Heart right ventricle (tissue), 16 donors: ENCODE measurements around the gene TPD52L2. TPM values are rescaled to one million over a fixed set of nuclear protein-coding genes. Genes with fewer than 3 reads are reported as not detected.

Experiments used
- ATAC-seq, 8 donors: fragments of 200-7000 bp; cut with Tn5 transposase; one replicate each; pipeline ENCODE4 v1.9.1; 2020; ENCODE audit warnings: mild to moderate bottlenecking in 8 of 8, moderate library complexity in 8 of 8, moderate number of reproducible peaks in 1 of 8
- DNase-seq, 2 donors: peaks; one replicate each; pipeline ENCODE4 v3.0.0-alpha.2; 2020
- H3K27ac ChIP-seq, 10 donors: fragments of 200-600 bp; sonication (generic) in 2 of 10; one replicate each; pipeline versions ENCODE4 v1.5.0 to v1.8.0; 2020 to 2022; ENCODE audit warnings: mild to moderate bottlenecking in 3 of 10
- H3K27me3 ChIP-seq, 7 donors: fragments of 200-600 bp; one replicate each; pipeline ENCODE4 v1.8.0; 2021 to 2022; ENCODE audit warnings: mild to moderate bottlenecking in 2 of 7
- H3K36me3 ChIP-seq, 9 donors: fragments of 200-600 bp; sonication (generic) in 1 of 9; one replicate each; pipeline versions ENCODE4 v1.5.0 to v1.8.0; 2020 to 2022; ENCODE audit warnings: mild to moderate bottlenecking in 2 of 9
- H3K4me1 ChIP-seq, 9 donors: fragments of 200-600 bp; sonication (generic) in 1 of 9; one replicate each; pipeline versions ENCODE4 v1.5.0 to v1.8.0; 2020 to 2022; ENCODE audit warnings: mild to moderate bottlenecking in 4 of 9
- H3K4me3 ChIP-seq, 10 donors: fragments of 200-600 bp; sonication (generic) in 2 of 10; one replicate each; pipeline versions ENCODE4 v1.5.0 to v1.8.0; 2020 to 2022; ENCODE audit warnings: mild to moderate bottlenecking in 7 of 10, moderate library complexity in 2 of 10
- H3K9me3 ChIP-seq, 11 donors: fragments of 200-600 bp in 10 of 11; sonication (generic) in 2 of 11; one replicate each; pipeline versions ENCODE4 v1.5.0 to v1.8.0; 2013 to 2022; ENCODE audit warnings: mild to moderate bottlenecking in 2 of 11, control low read depth in 1 of 11, moderate library complexity in 1 of 11
- WGBS, 2 donors: extraction: QIAGEN DNeasy Blood & Tissue Kit; methylation state at CpG; one replicate each; pipeline ENCODE4 v1.1.7; 2013; ENCODE audit warnings: inconsistent platforms in 1 of 2; 5-methylcytosine and 5-hydroxymethylcytosine counted together
- intact Hi-C, 10 donors: fragments of 100-400 bp; cut with DNase I; formaldehyde crosslinking; loops; one replicate each; pipeline versions ENCODE4 v1.11.1 to v1.14.2; 2022
- polyA plus RNA-seq, 2 donors: library from polyadenylated mRNA; stranded (reverse); fragments of 200-250 nt; gene quantifications; one replicate each; pipeline ENCODE4 v1.2.3, GENCODE V29; 2013
- total RNA-seq, 10 donors: library from RNA; stranded (reverse); fragmentation: NEBNext Ultra II Directional in 3 of 10; extraction: Animal tissue kit (Norgen Biotek cat#: 25700) in 3 of 10; gene quantifications; one replicate each; pipeline versions ENCODE4 v1.2.1 to v1.2.4, GENCODE V29; 2021 to 2023
- TF ChIP-seq, protein P1 (sequence below), 9 donors: fragments of 200-600 bp; sonication (generic) in 2 of 9; IDR thresholded peaks; one replicate each; pipeline versions ENCODE4 v1.5.0 to v1.8.0; 2021 to 2022; ENCODE audit warnings: antibody characterized with exemption in 9 of 9, mild to moderate bottlenecking in 5 of 9, moderate library complexity in 1 of 9
- donor health status: Arrhythmogenic right ventricular cardiomyopathy.
- donor health status: ischemic (EF 13 %, LVEDD 7.1; RV severe dilation, severe dysfunction).
- donor health status: healthy with polysubstance abuse.
- donor health status: DM: no; HTN: yes; CAD: no.
- donor health status: DM: no; HTN: no; CAD: no.
- donor health status: ischemic (EF 25% LVEDD 6.9; RV normal size, moderate dysfunction).
- donor health status: ischemic (EF 25% LVEDD 5.7; RV mildly dilated, moderate dysfunction).
- donor health status: healthy.
- donor health status: DM: yes; HTN: yes; CAD: no.
- donor health status: Ischemic cardiomyopathy.
- donor health status: ischemic (EF 35%, LVEDD 5.7; RV mildly dilated, moderate dysfunction).
- donor health status: nonischemic (EF 11% LVEDD 7.7; RV severe dilation, severe dysfunction).
- donor health status: DM: yes; HTN: yes; CAD: no.
- donor health status: PGD.
- donor health status: ischemic (EF 29% LVEDD 5.4; RV normal size, mild dysfunction).
- donor health status: nonischemic (EF 23%, LVEDD 6.1; RV moderate dilation, normal function).

TPD52L2 gene
- total and polyA plus RNA-seq, 12 donors: 50.6 to 119 (median 72.8) TPM

DNA sequence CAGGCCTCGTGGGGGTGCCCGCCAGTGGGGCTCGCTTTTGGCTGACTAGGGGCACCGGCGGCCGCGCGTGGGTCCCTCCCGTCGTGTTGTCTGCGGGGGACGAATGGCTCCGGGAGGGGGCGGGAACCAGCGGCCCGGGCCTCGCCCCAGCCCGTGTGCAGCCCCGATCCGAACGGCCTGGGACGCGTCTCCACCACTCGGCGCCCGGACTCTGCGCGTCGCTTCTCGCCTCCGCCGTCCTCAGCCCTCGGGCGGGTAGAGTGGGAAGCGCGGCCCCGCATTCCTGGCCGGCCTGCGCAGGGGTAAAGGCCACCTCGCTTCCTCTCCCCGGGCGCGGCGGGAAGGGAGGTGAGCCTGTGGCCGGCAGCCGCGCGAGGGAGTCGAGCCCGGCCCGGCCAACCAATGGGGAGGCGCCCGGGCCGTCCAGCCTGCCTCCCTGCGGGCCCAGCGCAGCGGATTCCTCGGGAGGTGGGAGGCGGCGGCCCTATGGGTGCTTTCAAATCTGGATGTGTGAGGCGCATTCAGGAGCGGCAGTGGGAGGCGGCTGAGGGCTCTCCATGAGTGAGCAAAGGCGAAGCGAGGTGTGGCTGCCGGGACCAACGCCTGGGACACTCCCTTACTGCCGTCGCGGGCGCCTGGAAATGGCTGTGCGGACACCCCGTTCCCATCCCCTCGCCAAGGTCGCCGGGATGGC lies 32.9 kb upstream of the TPD52L2 start:
- H3K27me3 ChIP-seq: peaks cover 0 to 56% (median 0%) of the 10 kb centered on the region in 7 donors
- DNase-seq: peak; percentile 59 to 72
- ATAC-seq: peak; percentile 31 to 66 (median 52)
- H3K36me3 ChIP-seq: no peaks in the 10 kb centered on the region
- intact Hi-C loops: loop anchor here in 1 of 10 donors (2.0 kb wide), 1 partner anchor 27 kb away; no protein-coding TSS in a partner anchor
- H3K4me1 ChIP-seq: peaks cover 26 to 63% (median 57%) of the 10 kb centered on the region in 9 donors
- H3K9me3 ChIP-seq: no peaks in the 10 kb centered on the region
- WGBS, 2 donors: 8 to 10% methylated on average over 63 to 76 of the region's 76 CpGs
- H3K27ac ChIP-seq: peak overlapping the region; percentile 77 to 98 (median 90)
- peak overlapping the region; percentile 42 to 95 (median 67) for H3K4me3 ChIP-seq
- TF ChIP-seq, protein P1, sequence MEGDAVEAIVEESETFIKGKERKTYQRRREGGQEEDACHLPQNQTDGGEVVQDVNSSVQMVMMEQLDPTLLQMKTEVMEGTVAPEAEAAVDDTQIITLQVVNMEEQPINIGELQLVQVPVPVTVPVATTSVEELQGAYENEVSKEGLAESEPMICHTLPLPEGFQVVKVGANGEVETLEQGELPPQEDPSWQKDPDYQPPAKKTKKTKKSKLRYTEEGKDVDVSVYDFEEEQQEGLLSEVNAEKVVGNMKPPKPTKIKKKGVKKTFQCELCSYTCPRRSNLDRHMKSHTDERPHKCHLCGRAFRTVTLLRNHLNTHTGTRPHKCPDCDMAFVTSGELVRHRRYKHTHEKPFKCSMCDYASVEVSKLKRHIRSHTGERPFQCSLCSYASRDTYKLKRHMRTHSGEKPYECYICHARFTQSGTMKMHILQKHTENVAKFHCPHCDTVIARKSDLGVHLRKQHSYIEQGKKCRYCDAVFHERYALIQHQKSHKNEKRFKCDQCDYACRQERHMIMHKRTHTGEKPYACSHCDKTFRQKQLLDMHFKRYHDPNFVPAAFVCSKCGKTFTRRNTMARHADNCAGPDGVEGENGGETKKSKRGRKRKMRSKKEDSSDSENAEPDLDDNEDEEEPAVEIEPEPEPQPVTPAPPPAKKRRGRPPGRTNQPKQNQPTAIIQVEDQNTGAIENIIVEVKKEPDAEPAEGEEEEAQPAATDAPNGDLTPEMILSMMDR (IDR thresholded peaks at IDR 0.05): peak in 1 of 9 donors; percentile 6

DNA sequence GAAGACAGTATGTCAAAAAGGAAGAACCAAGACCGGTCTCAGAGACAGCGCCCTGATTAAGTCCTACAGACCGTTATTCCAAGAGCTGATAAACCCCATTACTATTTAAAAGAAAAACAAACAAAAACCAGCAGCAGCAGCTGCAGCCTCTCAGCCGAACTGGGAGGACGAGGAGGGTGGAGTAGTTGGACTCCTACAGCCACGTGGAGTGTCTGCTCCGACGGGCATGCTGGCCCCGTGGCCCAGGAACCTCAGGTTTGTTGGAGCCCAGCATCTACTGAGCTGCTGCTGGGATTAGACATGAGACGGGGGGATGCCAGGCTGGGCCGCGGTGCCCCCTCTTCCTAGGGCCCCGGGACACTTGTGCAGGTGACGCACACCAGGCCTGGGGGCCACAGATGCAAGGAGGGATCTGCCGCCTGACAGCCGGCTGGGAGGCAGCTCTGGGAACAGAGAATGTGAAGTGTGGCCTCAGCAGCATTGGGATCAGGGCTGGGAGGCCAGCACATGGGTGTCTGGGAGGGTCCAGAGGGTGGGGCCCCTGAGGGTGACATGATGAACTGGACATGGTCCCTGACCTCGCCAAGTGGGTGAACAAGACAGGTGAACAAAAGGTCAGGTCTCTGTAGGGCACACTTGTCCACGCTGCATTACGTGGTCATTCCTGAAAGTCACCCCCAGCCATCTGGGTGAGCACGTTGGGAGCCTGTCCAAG lies 31.1 kb upstream of the TPD52L2 start:
- H3K4me1 ChIP-seq: peaks cover 26 to 49% (median 45%) of the 10 kb centered on the region in 9 donors
- peak overlapping the region in 9 of 10 donors; percentile 26 to 98 (median 77) for H3K27ac ChIP-seq

DNA sequence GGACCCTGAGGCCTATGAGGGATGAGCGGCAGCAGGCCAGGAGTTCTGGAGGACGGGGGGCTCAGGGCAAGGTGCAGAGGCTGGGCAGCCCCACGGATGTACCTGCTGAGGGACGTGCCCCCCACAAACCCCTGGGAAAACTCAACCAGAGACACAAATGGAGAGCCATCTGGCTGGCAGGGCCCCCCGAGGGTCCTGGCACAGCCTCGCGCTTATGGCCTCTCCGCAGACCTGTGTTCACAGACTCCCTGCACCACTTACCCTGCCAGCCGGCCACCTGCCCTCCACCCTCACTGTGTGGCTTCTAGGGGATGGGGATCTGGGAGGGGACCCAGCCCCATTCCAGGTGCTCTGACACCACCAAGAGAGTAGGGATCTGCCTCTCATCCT lies 30.6 kb upstream of the TPD52L2 start:
- peak overlapping the region in 9 of 10 donors; percentile 26 to 98 (median 77) for H3K27ac ChIP-seq
- no peaks in the 10 kb centered on the region for H3K9me3 ChIP-seq
- no peak for ATAC-seq
- WGBS, 2 donors: 79 to 86% methylated on average over 9 of the region's 9 CpGs
- H3K36me3 ChIP-seq: no peaks in the 10 kb centered on the region
- H3K4me3 ChIP-seq: peak overlapping the region in 1 of 10 donors; percentile 12
- no peak for DNase-seq
- peaks cover 26 to 44% (median 39%) of the 10 kb centered on the region in 9 donors for H3K4me1 ChIP-seq
- TF ChIP-seq, protein P1 (IDR thresholded peaks at IDR 0.05): no peak
- peaks cover 0 to 37% (median 0%) of the 10 kb centered on the region in 7 donors for H3K27me3 ChIP-seq
- intact Hi-C loops: no loop called here

More for the DNA sequence above, 31.1 kb upstream of the TPD52L2 start:
- ATAC-seq: no peak
- peaks cover 0 to 42% (median 0%) of the 10 kb centered on the region in 7 donors for H3K27me3 ChIP-seq
- H3K9me3 ChIP-seq: no peaks in the 10 kb centered on the region
- TF ChIP-seq, protein P1 (IDR thresholded peaks at IDR 0.05): no peak
- no peaks in the 10 kb centered on the region for H3K36me3 ChIP-seq
- no peak for DNase-seq
- intact Hi-C loops: no loop called here
- H3K4me3 ChIP-seq: no peak overlapping the region
- WGBS, 2 donors: 76 to 79% methylated on average over 20 of the region's 20 CpGs

DNA sequence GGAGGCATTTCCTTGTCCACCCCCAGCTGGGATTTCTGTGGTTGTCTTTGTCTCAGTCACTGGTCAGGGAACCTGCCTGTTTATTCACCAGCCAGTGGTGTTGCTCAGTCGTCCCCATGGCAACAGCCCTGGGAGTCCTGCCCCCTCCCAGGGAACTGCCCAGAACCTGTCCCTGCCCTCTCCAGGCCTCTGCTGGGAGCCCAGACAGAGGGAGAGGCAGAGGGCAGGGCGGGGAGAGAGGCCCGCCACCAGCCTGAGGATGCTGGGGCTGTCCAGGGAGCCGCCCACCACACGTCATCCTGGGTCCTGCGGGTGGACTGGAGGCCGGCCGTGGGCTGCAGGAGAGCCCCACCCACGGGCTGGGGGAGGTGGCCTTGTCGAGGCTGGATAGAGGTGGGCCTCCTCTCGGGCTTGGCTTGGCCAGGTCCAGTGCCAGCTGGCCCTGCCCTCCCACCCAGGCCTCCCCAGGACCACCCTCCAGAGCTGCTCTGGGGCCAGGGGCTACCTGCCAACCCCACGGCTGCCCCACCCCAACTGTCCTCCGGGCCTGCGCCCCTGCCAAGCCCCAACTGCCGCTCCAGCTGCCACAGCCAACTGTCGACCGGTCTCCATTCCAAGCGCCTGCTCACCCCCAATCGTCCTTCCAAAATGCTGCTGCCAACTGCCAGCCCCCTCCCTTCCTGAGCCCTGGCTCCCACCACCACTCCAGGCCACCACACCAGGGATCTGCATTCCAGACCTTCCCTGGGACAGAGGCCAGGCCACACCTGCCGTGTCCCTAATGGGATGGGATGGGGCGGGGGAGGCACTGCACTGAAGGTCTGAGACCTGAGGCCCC lies 29.8 kb upstream of the TPD52L2 start:
- intact Hi-C loops: no loop called here
- TF ChIP-seq, protein P1 (IDR thresholded peaks at IDR 0.05): no peak
- ATAC-seq (peak; percentile 75 to 91 (median 88)), DNase-seq (peak; percentile 87 to 92)
- H3K27me3 ChIP-seq: peaks cover 0 to 29% (median 0%) of the 10 kb centered on the region in 7 donors
- peak overlapping the region in 9 of 10 donors; percentile 36 to 98 (median 77) for H3K27ac ChIP-seq
- H3K4me3 ChIP-seq: peak overlapping the region in 2 of 10 donors; percentile 11 to 12
- WGBS, 2 donors: 21 to 28% methylated on average over 19 to 21 of the region's 21 CpGs
- H3K9me3 ChIP-seq: no peaks in the 10 kb centered on the region
- H3K4me1 ChIP-seq: peaks cover 26 to 41% (median 37%) of the 10 kb centered on the region in 9 donors
- no peaks in the 10 kb centered on the region for H3K36me3 ChIP-seq
